ENCODE results near the gene SAMD9.

Gene SAMD9

GRCh38 chr7:93120592-93121549, 3.1 kb upstream of the SAMD9 start:
- TF ChIP-seq, protein P1, sequence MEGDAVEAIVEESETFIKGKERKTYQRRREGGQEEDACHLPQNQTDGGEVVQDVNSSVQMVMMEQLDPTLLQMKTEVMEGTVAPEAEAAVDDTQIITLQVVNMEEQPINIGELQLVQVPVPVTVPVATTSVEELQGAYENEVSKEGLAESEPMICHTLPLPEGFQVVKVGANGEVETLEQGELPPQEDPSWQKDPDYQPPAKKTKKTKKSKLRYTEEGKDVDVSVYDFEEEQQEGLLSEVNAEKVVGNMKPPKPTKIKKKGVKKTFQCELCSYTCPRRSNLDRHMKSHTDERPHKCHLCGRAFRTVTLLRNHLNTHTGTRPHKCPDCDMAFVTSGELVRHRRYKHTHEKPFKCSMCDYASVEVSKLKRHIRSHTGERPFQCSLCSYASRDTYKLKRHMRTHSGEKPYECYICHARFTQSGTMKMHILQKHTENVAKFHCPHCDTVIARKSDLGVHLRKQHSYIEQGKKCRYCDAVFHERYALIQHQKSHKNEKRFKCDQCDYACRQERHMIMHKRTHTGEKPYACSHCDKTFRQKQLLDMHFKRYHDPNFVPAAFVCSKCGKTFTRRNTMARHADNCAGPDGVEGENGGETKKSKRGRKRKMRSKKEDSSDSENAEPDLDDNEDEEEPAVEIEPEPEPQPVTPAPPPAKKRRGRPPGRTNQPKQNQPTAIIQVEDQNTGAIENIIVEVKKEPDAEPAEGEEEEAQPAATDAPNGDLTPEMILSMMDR (IDR thresholded peaks at IDR 0.05), result no peak
- no peak overlapping the region for H3K4me3 ChIP-seq (ENCODE audit: low read depth, low read length)
- H3K4me1 ChIP-seq, result no peaks in the 10 kb centered on the region
- no peaks in the 10 kb centered on the region for H3K79me2 ChIP-seq
- no peaks in the 10 kb centered on the region for H3K9me3 ChIP-seq (ENCODE audit: control insufficient read depth, low read length)
- no peak overlapping the region for H3K9ac ChIP-seq
- no peak overlapping the region for H2AFZ ChIP-seq
- no peak overlapping the region for H3K27ac ChIP-seq
- no peaks in the 10 kb centered on the region for H3K36me3 ChIP-seq (ENCODE audit: control insufficient read depth, insufficient read depth, low read length)
- no peaks in the 10 kb centered on the region for H3K27me3 ChIP-seq (ENCODE audit: control insufficient read depth, insufficient read depth, low read length)
- H3K4me2 ChIP-seq (ENCODE audit: low read length), result no peak overlapping the region

GRCh38 chr7:93119191-93119905, 1.6 kb upstream of the SAMD9 start:
- H3K4me3 ChIP-seq (ENCODE audit: low read depth, low read length), result no peak overlapping the region
- no peaks in the 10 kb centered on the region for H3K4me1 ChIP-seq
- H3K4me2 ChIP-seq (ENCODE audit: low read length), result no peak overlapping the region
- H3K79me2 ChIP-seq, result no peaks in the 10 kb centered on the region
- no peaks in the 10 kb centered on the region for H3K27me3 ChIP-seq (ENCODE audit: control insufficient read depth, insufficient read depth, low read length)
- H3K36me3 ChIP-seq (ENCODE audit: control insufficient read depth, insufficient read depth, low read length), result no peaks in the 10 kb centered on the region
- peak overlapping the region; percentile 46 for H2AFZ ChIP-seq
- H3K9ac ChIP-seq, result no peak overlapping the region
- no peak overlapping the region for H3K27ac ChIP-seq
- no peaks in the 10 kb centered on the region for H3K9me3 ChIP-seq (ENCODE audit: control insufficient read depth, low read length)
- TF ChIP-seq, protein P1 (IDR thresholded peaks at IDR 0.05), result no peak

DNA sequence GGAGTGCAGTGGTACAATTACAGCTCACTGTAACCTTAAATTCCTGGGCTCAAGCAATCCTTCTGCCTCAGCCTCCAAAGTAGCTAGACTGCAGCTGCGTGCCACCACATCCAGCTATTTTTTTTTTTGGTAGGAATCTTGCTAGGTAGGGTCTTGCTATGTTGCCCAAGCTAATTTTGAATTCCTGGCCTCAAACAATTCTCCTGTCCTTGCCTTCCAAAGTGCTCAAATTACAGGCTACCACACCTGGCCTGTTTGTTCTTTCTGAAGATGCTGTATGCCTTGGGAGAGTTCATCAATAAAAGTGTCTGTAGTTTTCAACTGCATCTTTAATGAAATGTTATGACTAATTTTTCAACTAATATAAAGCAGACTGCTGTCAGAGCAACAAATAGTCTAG, 452 bp downstream of the SAMD9 start:
- no peak overlapping the region for H3K9ac ChIP-seq
- H3K36me3 ChIP-seq (ENCODE audit: control insufficient read depth, insufficient read depth, low read length), result no peaks in the 10 kb centered on the region
- H3K27me3 ChIP-seq (ENCODE audit: control insufficient read depth, insufficient read depth, low read length), result no peaks in the 10 kb centered on the region
- peak overlapping the region; percentile 48 for H3K4me2 ChIP-seq (ENCODE audit: low read length)
- H3K4me3 ChIP-seq (ENCODE audit: low read depth, low read length), result peak overlapping the region; percentile 57
- H3K79me2 ChIP-seq, result no peaks in the 10 kb centered on the region
- H3K27ac ChIP-seq, result no peak overlapping the region
- no peaks in the 10 kb centered on the region for H3K9me3 ChIP-seq (ENCODE audit: control insufficient read depth, low read length)
- no peaks in the 10 kb centered on the region for H3K4me1 ChIP-seq
- H2AFZ ChIP-seq, result peak overlapping the region; percentile 58
- TF ChIP-seq, protein P1 (IDR thresholded peaks at IDR 0.05), result no peak

- Histone ChIP-seq H3K36me3 (ENCODE audit: control insufficient read depth, insufficient read depth, low read length) (no peaks in the 10 kb centered on the region), H3K27me3 (ENCODE audit: control insufficient read depth, insufficient read depth, low read length) (no peaks in the 10 kb centered on the region), H3K4me2 (ENCODE audit: low read length) (no peak overlapping the region), H3K4me1 (no peaks in the 10 kb centered on the region), H3K9me3 (ENCODE audit: control insufficient read depth, low read length) (no peaks in the 10 kb centered on the region), H3K79me2 (no peaks in the 10 kb centered on the region), H2AFZ (no peak overlapping the region), H3K4me3 (ENCODE audit: low read depth, low read length) (no peak overlapping the region), H3K9ac (no peak overlapping the region), H3K27ac (no peak overlapping the region)
- TF ChIP-seq, protein P1 (IDR thresholded peaks at IDR 0.05), result no peak
These were observed 2.0 kb downstream of the SAMD9 start for GRCh38 chr7:93115796-93116195.

Data from parathyroid adenoma (tissue), 2 donors.